Sigmoid colon (tissue), 7 donors: ENCODE results near the gene IQGAP2. TPM values are rescaled to one million over a fixed set of nuclear protein-coding genes. Genes with fewer than 3 reads are reported as not detected.

Experiments used
- DNase-seq: peaks from one replicate; pipeline ENCODE4 v3.0.0-alpha.2; 2019
- H3K27ac ChIP-seq, 4 donors: fragments of 200-600 bp; sonication (generic); one replicate each; pipeline ENCODE4 v1.5.1; 2016 to 2019; ENCODE audit warnings: mild to moderate bottlenecking in 1 of 4
- H3K27me3 ChIP-seq, 3 donors: fragments of 200-600 bp; sonication (generic); one replicate each; pipeline ENCODE4 v1.5.1; 2019; ENCODE audit warnings: mild to moderate bottlenecking in 1 of 3
- H3K36me3 ChIP-seq, 4 donors: fragments of 200-600 bp; sonication (generic); one replicate each; pipeline ENCODE4 v1.5.1; 2016 to 2019
- H3K4me1 ChIP-seq, 4 donors: fragments of 200-600 bp; sonication (generic); one replicate each; pipeline ENCODE4 v1.5.1; 2017 to 2019
- H3K4me3 ChIP-seq, 4 donors: fragments of 200-600 bp; sonication (generic); one replicate each; pipeline ENCODE4 v1.5.1; 2017 to 2019; ENCODE audit warnings: mild to moderate bottlenecking in 2 of 4, moderate library complexity in 1 of 4
- H3K9me3 ChIP-seq, 4 donors: fragments of 200-600 bp in 3 of 4; sonication (generic) in 3 of 4; one replicate each; pipeline versions ENCODE4 v1.5.1 to v1.6.1; 2013 to 2019
- EP300 ChIP-seq, 4 donors: sonication (generic); formaldehyde crosslinking; IDR thresholded peaks; one replicate each; pipeline ENCODE4 v1.6.1; 2017; ENCODE audit warnings: antibody characterized with exemption in 4 of 4
- POLR2A ChIP-seq, 2 donors: fragments of 450-650 bp; IDR thresholded peaks; one replicate each; pipeline ENCODE4 v1.6.1; 2016; ENCODE audit warnings: antibody characterized with exemption in 2 of 2, mild to moderate bottlenecking in 2 of 2, moderate library complexity in 2 of 2
- POLR2AphosphoS5 ChIP-seq, 4 donors: sonication (generic); formaldehyde crosslinking; IDR thresholded peaks; one replicate each; pipeline ENCODE4 v1.6.1; 2017; ENCODE audit warnings: antibody characterized with exemption in 4 of 4
- WGBS, 2 donors: extraction: QIAGEN DNeasy Blood & Tissue Kit; methylation state at CpG; one replicate each; pipeline ENCODE4 v1.1.7; 2013; 5-methylcytosine and 5-hydroxymethylcytosine counted together
- intact Hi-C: fragments of 100-400 bp; cut with DNase I; formaldehyde crosslinking; loops from one replicate; pipeline ENCODE4 v1.15.1; 2023
- polyA plus RNA-seq, 3 donors: library from polyadenylated mRNA; stranded (reverse); fragments of 200-250 nt; gene quantifications; one replicate each; pipeline ENCODE4 v1.2.3, GENCODE V29; 2013
- total RNA-seq, 4 donors: library from RNA; depleted of rRNA; stranded (reverse); fragments of >200 nt; gene quantifications; one replicate each; pipeline ENCODE4 v1.1.0, GENCODE V29; 2016
- TF ChIP-seq, protein P1 (sequence below), 4 experiments: fragments of 450-650 bp in 3 of 4; fragments of 200-600 bp in 1 of 4; IDR thresholded peaks; one replicate each; pipeline ENCODE4 v1.5.1; 2016 to 2019; ENCODE audit warnings: antibody characterized with exemption in 4 of 4, mild to moderate bottlenecking in 3 of 4, moderate library complexity in 2 of 4
- donor health status: healthy with polysubstance abuse.
- donor health status: Bipolar disorder and iron deficiency.
- donor health status: healthy.

The IQGAP2 gene
- total and polyA plus RNA-seq, 7 donors: 15.0 to 85.3 (median 24.6) TPM

DNA sequence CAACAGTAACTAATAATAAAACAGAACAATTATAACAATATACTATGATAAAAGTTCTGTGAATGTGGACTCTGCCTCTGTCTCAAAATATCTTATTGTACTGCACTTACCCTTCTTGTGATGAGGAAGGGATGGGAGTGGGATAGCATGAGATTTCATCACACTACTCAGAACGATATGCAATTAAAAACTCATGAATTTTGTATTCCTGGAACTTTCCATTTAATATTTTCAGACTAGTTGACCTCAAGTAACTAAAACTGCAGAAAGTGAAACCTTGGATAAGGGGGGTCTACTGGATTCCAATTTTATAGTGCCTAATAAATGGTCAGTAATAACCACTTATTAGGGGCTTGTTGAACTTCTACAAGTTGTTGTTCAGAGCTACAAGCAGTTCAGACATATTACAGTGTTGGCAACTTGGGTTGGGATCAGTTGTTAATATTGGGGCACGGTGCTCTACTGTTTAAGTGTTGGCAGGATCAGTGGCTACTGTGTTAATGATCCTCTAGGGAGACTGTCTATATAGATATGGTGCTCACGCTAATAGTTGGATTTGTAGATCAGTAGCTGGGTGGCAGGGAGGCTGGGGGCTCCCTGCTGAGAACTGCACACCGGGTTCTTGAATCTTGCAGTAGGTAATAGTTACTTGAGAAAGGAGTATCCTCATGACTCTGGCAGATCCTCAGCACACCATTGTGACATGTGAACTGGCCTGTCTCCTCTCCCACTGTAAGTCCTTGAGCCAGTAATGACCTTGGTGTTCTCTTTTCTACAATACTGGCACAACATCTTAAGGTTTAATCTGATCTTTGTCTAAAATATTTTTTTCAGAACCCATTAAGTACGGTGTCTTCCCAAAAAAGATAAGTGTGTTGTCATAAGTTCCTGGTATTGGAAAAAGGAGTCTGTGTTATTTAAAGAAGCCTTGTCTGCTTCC lies 158.1 kb downstream of the IQGAP2 start:
- Histone ChIP-seq H3K27me3 (no peaks in the 10 kb centered on the region), H3K9me3 (no peaks in the 10 kb centered on the region), H3K4me3 (no peak overlapping the region), H3K4me1 (no peaks in the 10 kb centered on the region), H3K36me3 (no peaks in the 10 kb centered on the region), H3K27ac (no peak overlapping the region)
- 84 to 85% methylated on average over 5 of the region's 5 CpGs for WGBS, 2 donors
- intact Hi-C loops: no loop called here
- TF ChIP-seq EP300 (IDR thresholded peaks at IDR 0.05) (no peak), POLR2AphosphoS5 (IDR thresholded peaks at IDR 0.05) (no peak), POLR2A (IDR thresholded peaks at IDR 0.05) (no peak)
- TF ChIP-seq, protein P1, sequence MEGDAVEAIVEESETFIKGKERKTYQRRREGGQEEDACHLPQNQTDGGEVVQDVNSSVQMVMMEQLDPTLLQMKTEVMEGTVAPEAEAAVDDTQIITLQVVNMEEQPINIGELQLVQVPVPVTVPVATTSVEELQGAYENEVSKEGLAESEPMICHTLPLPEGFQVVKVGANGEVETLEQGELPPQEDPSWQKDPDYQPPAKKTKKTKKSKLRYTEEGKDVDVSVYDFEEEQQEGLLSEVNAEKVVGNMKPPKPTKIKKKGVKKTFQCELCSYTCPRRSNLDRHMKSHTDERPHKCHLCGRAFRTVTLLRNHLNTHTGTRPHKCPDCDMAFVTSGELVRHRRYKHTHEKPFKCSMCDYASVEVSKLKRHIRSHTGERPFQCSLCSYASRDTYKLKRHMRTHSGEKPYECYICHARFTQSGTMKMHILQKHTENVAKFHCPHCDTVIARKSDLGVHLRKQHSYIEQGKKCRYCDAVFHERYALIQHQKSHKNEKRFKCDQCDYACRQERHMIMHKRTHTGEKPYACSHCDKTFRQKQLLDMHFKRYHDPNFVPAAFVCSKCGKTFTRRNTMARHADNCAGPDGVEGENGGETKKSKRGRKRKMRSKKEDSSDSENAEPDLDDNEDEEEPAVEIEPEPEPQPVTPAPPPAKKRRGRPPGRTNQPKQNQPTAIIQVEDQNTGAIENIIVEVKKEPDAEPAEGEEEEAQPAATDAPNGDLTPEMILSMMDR (IDR thresholded peaks at IDR 0.05): no peak
- DNase-seq: no peak

DNA sequence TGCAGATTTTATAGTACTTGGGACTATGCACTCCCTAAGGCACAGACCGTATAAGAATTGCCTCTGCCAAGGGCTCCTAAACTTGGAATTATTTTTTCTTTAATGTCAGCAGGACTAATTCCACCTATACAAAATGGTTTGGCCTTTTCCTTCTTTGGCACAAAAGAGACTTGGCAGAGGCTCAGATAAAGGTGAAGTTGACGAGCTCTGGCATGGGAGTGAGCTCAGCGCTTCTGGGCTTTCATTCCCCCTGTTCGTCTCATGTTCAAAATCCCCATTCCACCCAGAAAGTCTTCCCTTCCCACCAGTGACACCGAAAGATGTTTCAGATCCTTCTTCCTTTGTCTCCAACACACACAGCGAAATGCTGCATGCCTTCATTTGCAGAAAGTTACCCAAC lies 158.9 kb downstream of the IQGAP2 start:
- Histone ChIP-seq H3K4me3 (no peak overlapping the region), H3K4me1 (no peaks in the 10 kb centered on the region), H3K27me3 (no peaks in the 10 kb centered on the region), H3K36me3 (no peaks in the 10 kb centered on the region), H3K9me3 (no peaks in the 10 kb centered on the region), H3K27ac (no peak overlapping the region)
- TF ChIP-seq POLR2AphosphoS5 (IDR thresholded peaks at IDR 0.05) (no peak), POLR2A (IDR thresholded peaks at IDR 0.05) (no peak), EP300 (IDR thresholded peaks at IDR 0.05) (no peak)
- TF ChIP-seq, protein P1 (IDR thresholded peaks at IDR 0.05): no peak
- intact Hi-C loops: no loop called here
- 84 to 91% methylated on average over 6 of the region's 6 CpGs for WGBS, 2 donors
- DNase-seq: no peak

DNA sequence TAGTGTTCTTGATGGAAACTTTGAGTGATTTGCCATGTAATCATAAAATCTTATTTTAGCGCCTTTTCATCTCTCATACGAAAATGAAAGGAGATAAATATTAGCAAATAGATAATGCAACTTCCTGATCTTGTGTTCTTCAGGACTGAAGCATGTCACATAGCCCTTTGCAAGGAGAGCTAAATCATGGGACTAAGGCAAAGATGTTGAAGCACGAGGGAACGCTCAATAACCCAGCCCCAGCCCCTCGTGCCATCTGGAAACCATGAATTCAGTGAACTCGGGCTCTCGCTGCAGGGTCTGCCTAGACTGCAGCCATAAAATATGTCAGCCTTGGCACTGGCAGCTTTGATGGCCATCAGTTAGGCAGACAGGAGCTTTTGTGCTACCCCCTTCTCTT lies 161.9 kb downstream of the IQGAP2 start:
- Histone ChIP-seq H3K4me1 (no peaks in the 10 kb centered on the region), H3K27ac (no peak overlapping the region), H3K9me3 (no peaks in the 10 kb centered on the region), H3K27me3 (no peaks in the 10 kb centered on the region), H3K4me3 (no peak overlapping the region), H3K36me3 (no peaks in the 10 kb centered on the region)
- WGBS, 2 donors: 88 to 89% methylated on average over 7 of the region's 7 CpGs
- TF ChIP-seq POLR2AphosphoS5 (IDR thresholded peaks at IDR 0.05) (no peak), EP300 (IDR thresholded peaks at IDR 0.05) (no peak), POLR2A (IDR thresholded peaks at IDR 0.05) (no peak)
- TF ChIP-seq, protein P1 (IDR thresholded peaks at IDR 0.05): no peak
- no peak for DNase-seq
- intact Hi-C loops: no loop called here

DNA sequence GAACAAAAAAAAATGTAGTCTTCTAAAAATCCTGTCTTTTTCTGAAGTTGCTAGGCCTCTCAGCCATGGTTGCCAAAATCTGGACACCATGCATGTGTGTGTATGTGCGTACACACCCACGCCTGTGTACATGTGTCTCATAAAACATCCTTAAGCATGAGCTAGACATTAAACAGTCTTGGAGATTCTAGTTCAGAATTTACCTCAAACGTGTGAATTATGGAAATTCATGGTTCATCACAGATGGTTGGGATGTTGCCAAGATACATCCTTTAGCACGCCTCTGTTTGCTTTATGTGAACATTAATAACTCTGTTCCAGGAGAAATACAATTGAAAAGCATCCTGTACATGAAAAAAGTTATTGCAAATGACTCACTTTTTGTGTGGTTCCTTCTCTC lies 167.1 kb downstream of the IQGAP2 start:
- Histone ChIP-seq H3K27me3 (no peaks in the 10 kb centered on the region), H3K36me3 (no peaks in the 10 kb centered on the region), H3K4me1 (no peaks in the 10 kb centered on the region), H3K27ac (no peak overlapping the region), H3K4me3 (no peak overlapping the region), H3K9me3 (no peaks in the 10 kb centered on the region)
- TF ChIP-seq, protein P1 (IDR thresholded peaks at IDR 0.05): no peak
- TF ChIP-seq POLR2AphosphoS5 (IDR thresholded peaks at IDR 0.05): no peak
- TF ChIP-seq EP300 (IDR thresholded peaks at IDR 0.05): no peak
- TF ChIP-seq POLR2A (IDR thresholded peaks at IDR 0.05): no peak
- no peak for DNase-seq
- WGBS, 2 donors: 75 to 82% methylated on average over 4 of the region's 4 CpGs
- intact Hi-C loops: no loop called here
